Posterior vena cava (tissue), 2 donors: ENCODE data around the gene KLC1. TPM values are rescaled to one million over a fixed set of nuclear protein-coding genes. Genes with fewer than 3 reads are reported as not detected.

Experiments used
- total RNA-seq, 2 donors: library from RNA; stranded (reverse); fragmentation: NEBNext Ultra II Directional; extraction: Animal tissue kit (Norgen Biotek cat#: 25700); gene quantifications; one replicate each; pipeline ENCODE4 v1.2.1, GENCODE V29; 2021
- donor health status: DM: yes; HTN: yes; CAD: no.
- donor health status: DM: yes; HTN: yes; CAD: no.

Gene KLC1
- total RNA-seq, 2 donors from 2014 or later = 169 to 192 TPM

Other genes with a start within 250 kb of the KLC1 start
- gene MARK3, start 243.8 kb upstream of the KLC1 start, total RNA-seq = 10 to 100 TPM; 64.3 to 65.7 TPM
- gene CKB, start 106.4 kb upstream of the KLC1 start, total RNA-seq = 100 to 1,000 TPM; 354 to 709 TPM
- gene TRMT61A, start 100.0 kb upstream of the KLC1 start, total RNA-seq = 10 to 100 TPM; 16.2 to 18.0 TPM
- gene BAG5, start 66.6 kb upstream of the KLC1 start, total RNA-seq = 10 to 100 TPM; 29.0 to 30.4 TPM
- gene COA8, start 66.3 kb upstream of the KLC1 start, total RNA-seq = 10 to 100 TPM; 33.9 to 40.3 TPM
- gene XRCC3, start 86.2 kb downstream of the KLC1 start, total RNA-seq = 1 to 10 TPM; 4.0 to 4.9 TPM
- gene ZFYVE21, start 86.6 kb downstream of the KLC1 start, total RNA-seq = 10 to 100 TPM; 57.2 to 59.5 TPM
- 10 to 100 TPM; 17.8 to 29.6 TPM for gene PPP1R13B, start 218.4 kb downstream of the KLC1 start, total RNA-seq